Measurements from ENCODE around the gene PPFIBP1. TPM values are rescaled to one million over a fixed set of nuclear protein-coding genes. Genes with fewer than 3 reads are reported as not detected.
A peak's percentile ranks its signal among the peaks of the same experiment; 100 is the strongest.
"Not testable (repeated sequence)": the region's sequence is repeated elsewhere in the genome, so short reads cannot be mapped to it uniquely, and the experiment has no call there.

Gene PPFIBP1
- total RNA-seq, 2 donors from 2014 or later, result 40.1 to 44.7 TPM

DNA sequence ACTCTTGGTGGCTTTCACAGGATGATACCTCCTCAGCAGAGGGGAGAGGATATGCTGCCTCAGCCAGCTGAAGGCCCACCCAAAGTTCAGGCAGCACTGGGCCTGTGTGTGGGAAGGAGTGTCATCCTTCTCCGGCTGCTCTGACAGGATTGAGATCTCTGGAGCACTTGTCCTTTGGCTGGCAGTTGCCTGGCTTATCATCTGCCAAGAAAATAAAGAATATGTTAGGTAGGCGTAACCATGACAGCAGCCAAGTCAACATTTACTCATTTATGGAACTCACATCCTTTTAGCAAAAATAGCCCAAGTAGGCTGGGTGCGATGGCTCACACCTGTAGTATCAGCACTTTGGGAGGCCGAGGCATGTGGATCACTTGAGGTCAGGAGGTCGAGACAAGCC, 68.5 kb downstream of the PPFIBP1 start:
- H3K27me3 ChIP-seq, result no peaks in the 10 kb centered on the region
- no peak overlapping the region for H3K27ac ChIP-seq
- no peak overlapping the region for H3K4me3 ChIP-seq
- no peak for DNase-seq
- no peaks in the 10 kb centered on the region for H3K36me3 ChIP-seq
- H3K9ac ChIP-seq (ENCODE audit: low read depth in 2 of 2, low read length in 2 of 2), result no peak overlapping the region
- H3K4me1 ChIP-seq, result no peaks in the 10 kb centered on the region
- no peak for TF ChIP-seq CTCF (IDR thresholded peaks at IDR 0.05)
- intact Hi-C loops (cut with DNase I), result no loop called here
- no peaks in the 10 kb centered on the region for H3K9me3 ChIP-seq

DNA sequence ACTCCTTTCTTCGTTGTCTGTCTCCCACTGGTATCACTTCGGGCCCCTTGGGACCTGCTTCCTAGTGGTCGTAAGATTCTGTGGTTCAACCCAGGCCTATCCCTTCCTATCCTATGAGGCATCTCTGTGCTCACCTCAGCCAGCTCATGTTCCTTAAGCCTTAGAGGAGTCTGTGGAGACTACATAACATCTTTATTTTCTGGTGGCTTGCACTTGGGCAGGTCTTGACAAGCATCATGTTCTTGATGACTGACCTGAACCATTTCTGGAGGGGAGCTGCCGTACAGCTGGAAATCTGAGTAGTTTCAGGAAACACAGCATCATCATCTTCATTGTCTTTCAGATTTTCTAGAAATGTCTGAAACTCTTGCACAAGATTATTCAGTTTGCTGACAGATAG, 69.3 kb downstream of the PPFIBP1 start:
- H3K36me3 ChIP-seq, result no peaks in the 10 kb centered on the region
- H3K4me1 ChIP-seq, result no peaks in the 10 kb centered on the region
- H3K27ac ChIP-seq, result no peak overlapping the region
- intact Hi-C loops (cut with DNase I), result no loop called here
- no peaks in the 10 kb centered on the region for H3K27me3 ChIP-seq
- no peak for DNase-seq
- no peak overlapping the region for H3K4me3 ChIP-seq
- no peak for TF ChIP-seq CTCF (IDR thresholded peaks at IDR 0.05)
- no peaks in the 10 kb centered on the region for H3K9me3 ChIP-seq
- no peak overlapping the region for H3K9ac ChIP-seq (ENCODE audit: low read depth in 2 of 2, low read length in 2 of 2)

DNA sequence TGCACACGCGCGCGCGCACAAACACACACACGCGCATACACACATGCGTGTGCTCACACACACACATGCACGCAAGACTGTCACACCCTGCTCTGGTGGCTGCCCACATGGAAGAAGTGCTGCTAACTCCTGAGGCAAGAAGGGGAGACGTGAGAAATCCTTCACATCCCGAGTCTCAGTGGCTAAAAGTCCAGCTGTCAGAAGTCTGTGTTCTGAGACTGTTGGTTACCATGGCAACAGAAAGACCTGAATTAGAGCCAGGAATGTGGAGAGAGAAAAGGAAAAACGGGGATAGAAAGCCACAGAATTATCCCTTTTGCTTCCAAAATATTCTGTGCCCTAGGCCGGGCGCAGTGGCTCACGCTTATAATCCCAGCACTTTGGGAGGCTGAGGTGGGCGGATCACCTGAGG, 71.2 kb downstream of the PPFIBP1 start:
- Histone ChIP-seq H3K9me3 (no peaks in the 10 kb centered on the region), H3K4me1 (no peaks in the 10 kb centered on the region), H3K27ac (no peak overlapping the region), H3K36me3 (no peaks in the 10 kb centered on the region), H3K9ac (ENCODE audit: low read depth in 2 of 2, low read length in 2 of 2) (no peak overlapping the region), H3K27me3 (no peaks in the 10 kb centered on the region), H3K4me3 (no peak overlapping the region)
- intact Hi-C loops (cut with DNase I), result no loop called here
- TF ChIP-seq CTCF (IDR thresholded peaks at IDR 0.05), result no peak
- peak; percentile 40 for DNase-seq

DNA sequence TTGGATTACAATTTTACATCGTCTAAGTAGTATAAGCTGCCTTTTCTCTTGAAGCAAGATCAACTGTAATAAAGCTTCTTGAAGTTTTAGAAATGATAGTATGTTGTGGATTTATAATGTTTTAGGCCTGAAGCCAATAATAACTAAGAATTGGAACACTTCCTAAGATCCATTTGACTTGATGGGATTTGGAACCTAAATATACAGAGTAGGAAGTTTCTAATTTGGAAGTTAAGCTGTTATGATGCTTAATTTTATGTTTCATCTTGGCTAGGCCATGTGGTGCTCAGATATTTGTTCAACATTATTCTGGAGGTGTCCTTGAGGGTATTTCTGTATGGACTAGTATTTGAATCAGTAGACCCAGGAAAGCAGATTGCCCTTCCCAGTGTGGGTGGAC, 74.9 kb downstream of the PPFIBP1 start:
- H3K27ac ChIP-seq; H3K27me3 ChIP-seq; intact Hi-C loops (cut with DNase I); DNase-seq; H3K4me1 ChIP-seq; H3K4me3 ChIP-seq; H3K9ac ChIP-seq (ENCODE audit: low read depth in 2 of 2, low read length in 2 of 2); H3K36me3 ChIP-seq; H3K9me3 ChIP-seq: not testable (repeated sequence)

GRCh38 chr12:27601056-27601828, 77.2 kb downstream of the PPFIBP1 start:
- DNase-seq; H3K27me3 ChIP-seq; H3K4me3 ChIP-seq; intact Hi-C loops (cut with DNase I); H3K4me1 ChIP-seq; H3K9me3 ChIP-seq; H3K9ac ChIP-seq (ENCODE audit: low read depth in 2 of 2, low read length in 2 of 2); H3K36me3 ChIP-seq; H3K27ac ChIP-seq: not testable (repeated sequence)

DNA sequence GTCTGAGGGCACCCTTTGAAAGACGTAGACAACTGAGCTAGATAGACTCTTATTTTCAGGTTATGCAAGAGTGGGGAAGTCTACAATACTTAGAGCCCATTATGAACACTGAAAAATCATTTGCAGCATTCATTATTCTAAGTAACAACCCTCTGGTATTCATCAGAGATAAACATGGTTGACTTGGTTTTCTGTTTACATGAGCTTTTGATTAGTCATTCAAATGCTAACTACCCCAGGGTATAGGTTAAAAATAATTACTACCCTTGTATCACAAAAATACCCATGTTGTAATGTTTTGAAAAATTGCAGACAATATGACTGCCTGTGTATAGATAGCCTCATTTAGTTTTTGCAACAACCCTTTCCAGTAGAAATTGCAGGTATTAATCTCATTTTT, 78.5 kb downstream of the PPFIBP1 start:
- DNase-seq, result no peak
- H3K4me3 ChIP-seq, result no peak overlapping the region
- TF ChIP-seq CTCF (IDR thresholded peaks at IDR 0.05), result no peak
- no peaks in the 10 kb centered on the region for H3K27me3 ChIP-seq
- no peaks in the 10 kb centered on the region for H3K9me3 ChIP-seq
- H3K27ac ChIP-seq, result no peak overlapping the region
- intact Hi-C loops (cut with DNase I), result no loop called here
- H3K36me3 ChIP-seq, result no peaks in the 10 kb centered on the region
- H3K4me1 ChIP-seq, result no peaks in the 10 kb centered on the region
- no peak overlapping the region for H3K9ac ChIP-seq (ENCODE audit: low read depth in 2 of 2, low read length in 2 of 2)

All from colonic mucosa (tissue), 4 donors.